Measurements from ENCODE around the gene ATXN7L1. TPM values are rescaled to one million over a fixed set of nuclear protein-coding genes. Genes with fewer than 3 reads are reported as not detected.

The ATXN7L1 gene
- total and polyA plus RNA-seq, 2 donors (not counting 1 experiment from before 2014, with no cell fraction given): 7.1 to 40.6 TPM

- no peak overlapping the region for H2AFZ ChIP-seq (ENCODE audit: insufficient read depth, low read depth, low read length, poor library complexity, severe bottlenecking)
- WGBS (ENCODE audit: insufficient coverage): 87% methylated on average over 18 of the region's 39 CpGs
- H3K27ac Mint-ChIP-seq: no peak overlapping the region
- H3K4me3 ChIP-seq (ENCODE audit: control extremely low read depth in 1 of 5, extremely low read depth in 1 of 5, insufficient read depth in 1 of 5, low read depth in 2 of 5, low read length in 4 of 5): no peak overlapping the region
- no peak overlapping the region for H3K4me3 Mint-ChIP-seq
- H3K9ac ChIP-seq (ENCODE audit: low read length): no peak overlapping the region
- H3K9me3 ChIP-seq (ENCODE audit: control extremely low read depth in 1 of 3, control insufficient read depth in 2 of 3, insufficient read depth in 1 of 3, low read length in 2 of 3): peaks cover 0 to 19% (median 3%) of the 10 kb centered on the region in 3 donors
- intact Hi-C loops (cut with micrococcal nuclease): no loop called here
- no peaks in the 10 kb centered on the region for H3K9me3 Mint-ChIP-seq (ENCODE audit: insufficient read depth)
- POLR2A ChIA-PET: no interaction called here
- peaks cover 19% of the 10 kb centered on the region for H3K4me1 Mint-ChIP-seq
- H4K20me1 ChIP-seq (ENCODE audit: control insufficient read depth, insufficient read depth, low read length, poor library complexity, severe bottlenecking): no peaks in the 10 kb centered on the region
- peaks cover 13% of the 10 kb centered on the region for H3K27me3 Mint-ChIP-seq
- DNase-seq (no peak), ATAC-seq (ENCODE audit: low read depth) (no peak)
- H3K4me2 ChIP-seq (replicated peaks; ENCODE audit: low read depth, low read length, poor library complexity, severe bottlenecking): no peak overlapping the region
- peaks cover 0 to 9% (median 0%) of the 10 kb centered on the region in 4 experiments for H3K27me3 ChIP-seq (replicated peaks in 1 of 4; ENCODE audit: control extremely low read depth in 1 of 4, control insufficient read depth in 3 of 4, insufficient read depth in 4 of 4, low read length in 3 of 4)
- H3K4me1 ChIP-seq (ENCODE audit: control insufficient read depth in 2 of 2, insufficient read depth in 2 of 2, low read length in 2 of 2): peaks cover 11% of the 10 kb centered on the region in 2 donors
- CTCF ChIA-PET: no interaction called here
- H3K36me3 ChIP-seq (replicated peaks in 1 of 2; ENCODE audit: control extremely low read depth in 1 of 2, control insufficient read depth in 1 of 2, extremely low read depth in 1 of 2, insufficient read depth in 2 of 2, low read length in 1 of 2): no peaks in the 10 kb centered on the region
- TF ChIP-seq EZH2 (IDR thresholded peaks at IDR 0.05; ENCODE audit: borderline replicate concordance, insufficient read depth, low read depth, low read length, poor library complexity, severe bottlenecking) (no peak), CTCF (IDR thresholded peaks at IDR 0.05) (no peak)
- no peak overlapping the region for H3K27ac ChIP-seq (ENCODE audit: low read length in 2 of 2)
- H3K79me2 ChIP-seq (ENCODE audit: control insufficient read depth, insufficient read depth, low read length): no peaks in the 10 kb centered on the region
Measured at GRCh38 chr7:105583061-105583460, 293.3 kb downstream of the ATXN7L1 start.

- Histone ChIP-seq H3K4me3 (ENCODE audit: control extremely low read depth in 1 of 5, extremely low read depth in 1 of 5, insufficient read depth in 1 of 5, low read depth in 2 of 5, low read length in 4 of 5) (peak within 1 kb of the TSS in 4 of 5 experiments; percentile 7 to 47 (median 40)), H3K9ac (ENCODE audit: low read length) (peak within 1 kb of the TSS; percentile 55)
- intact Hi-C loops (cut with micrococcal nuclease): no loop called here
Measured at GRCh38 chr7:105581066-105581811, 295.2 kb downstream of the ATXN7L1 start, which contains the start of gene EFCAB10. TSS of gene EFCAB10 (minus strand) at chr7:105581493. CDS start at chr7:105581463, 30 bp downstream.

More at GRCh38 chr7:105581066-105581811, 295.2 kb downstream of the ATXN7L1 start, which contains the start of gene EFCAB10:
- CTCF ChIA-PET: no interaction called here
- Mint-ChIP-seq H3K27me3 (peaks cover 13% of the 10 kb centered on the region), H3K4me1 (peaks cover 6% of the 10 kb centered on the region), H3K27ac (peak within 1 kb of the TSS; percentile 51), H3K4me3 (peak within 1 kb of the TSS; percentile 82), H3K9me3 (ENCODE audit: insufficient read depth) (no peaks in the 10 kb centered on the region)
- Histone ChIP-seq H3K79me2 (ENCODE audit: control insufficient read depth, insufficient read depth, low read length) (no peaks in the 10 kb centered on the region), H3K27me3 (replicated peaks in 1 of 4; ENCODE audit: control extremely low read depth in 1 of 4, control insufficient read depth in 3 of 4, insufficient read depth in 4 of 4, low read length in 3 of 4) (peaks cover 0 to 9% (median 0%) of the 10 kb centered on the region in 4 experiments), H3K36me3 (replicated peaks in 1 of 2; ENCODE audit: control extremely low read depth in 1 of 2, control insufficient read depth in 1 of 2, extremely low read depth in 1 of 2, insufficient read depth in 2 of 2, low read length in 1 of 2) (no peaks in the 10 kb centered on the region), H3K4me1 (ENCODE audit: control insufficient read depth in 2 of 2, insufficient read depth in 2 of 2, low read length in 2 of 2) (peaks cover 6 to 8% of the 10 kb centered on the region in 2 donors), H3K9me3 (ENCODE audit: control extremely low read depth in 1 of 3, control insufficient read depth in 2 of 3, insufficient read depth in 1 of 3, low read length in 2 of 3) (peaks cover 0 to 19% (median 3%) of the 10 kb centered on the region in 3 donors), H3K27ac (ENCODE audit: low read length in 2 of 2) (no peak within 1 kb of the TSS), H2AFZ (ENCODE audit: insufficient read depth, low read depth, low read length, poor library complexity, severe bottlenecking) (peak within 1 kb of the TSS; percentile 68), H4K20me1 (ENCODE audit: control insufficient read depth, insufficient read depth, low read length, poor library complexity, severe bottlenecking) (no peaks in the 10 kb centered on the region), H3K4me2 (replicated peaks; ENCODE audit: low read depth, low read length, poor library complexity, severe bottlenecking) (peak within 1 kb of the TSS; percentile 66)
- ATAC-seq (ENCODE audit: low read depth) (peak; percentile 47), DNase-seq (peak; percentile 54)
- POLR2A ChIA-PET: no interaction called here
- TF ChIP-seq EZH2 (IDR thresholded peaks at IDR 0.05; ENCODE audit: borderline replicate concordance, insufficient read depth, low read depth, low read length, poor library complexity, severe bottlenecking): no peak
- no peak for TF ChIP-seq CTCF (IDR thresholded peaks at IDR 0.05)
- WGBS (ENCODE audit: insufficient coverage): 20% methylated on average over 33 of the region's 36 CpGs
